ENCODE results near the gene SAMHD1.
"Not testable (repeated sequence)": the region's sequence is repeated elsewhere in the genome, so short reads cannot be mapped to it uniquely, and the experiment has no call there.

The SAMHD1 gene

DNA sequence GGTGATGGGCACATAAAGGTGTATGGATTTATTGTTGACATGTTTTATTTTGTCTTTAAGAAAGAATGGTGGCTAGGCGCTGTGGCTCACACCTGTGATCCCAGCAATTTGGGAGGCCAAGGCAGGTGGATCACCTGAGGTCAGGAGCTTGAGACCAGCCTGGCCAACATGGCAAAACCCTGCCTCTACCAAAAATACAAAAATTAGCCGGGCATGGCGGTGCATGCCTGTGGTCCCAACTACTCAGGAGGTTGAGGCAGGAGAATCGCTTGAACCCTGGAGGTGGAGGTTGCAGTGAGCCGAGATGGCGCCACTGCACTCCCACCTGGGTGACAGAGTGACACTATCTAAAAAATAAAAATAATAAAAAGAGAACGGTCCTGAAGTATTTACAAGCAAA lies 45.4 kb downstream of the SAMHD1 start:
- not testable (repeated sequence) for DNase-seq

DNA sequence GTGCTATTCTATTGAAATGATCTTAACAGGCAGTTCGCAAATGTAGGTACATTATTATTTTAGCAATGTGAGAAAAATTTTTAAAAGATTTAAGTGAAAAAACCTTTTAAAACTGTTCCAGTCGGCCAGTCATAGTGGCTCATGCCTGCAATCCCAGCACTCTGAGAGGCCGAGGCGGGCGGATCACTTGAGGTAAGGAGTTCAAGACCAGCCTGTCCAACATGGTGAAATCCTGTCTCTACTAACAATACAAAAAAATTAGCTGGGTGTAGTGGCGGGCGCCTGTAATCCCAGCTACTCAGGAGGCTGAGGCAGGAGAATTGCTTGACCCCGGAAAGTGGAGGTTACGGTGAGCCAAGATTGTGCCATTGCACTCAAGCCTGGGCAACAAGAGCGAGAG lies 45.9 kb downstream of the SAMHD1 start:
- DNase-seq: not testable (repeated sequence)

DNA sequence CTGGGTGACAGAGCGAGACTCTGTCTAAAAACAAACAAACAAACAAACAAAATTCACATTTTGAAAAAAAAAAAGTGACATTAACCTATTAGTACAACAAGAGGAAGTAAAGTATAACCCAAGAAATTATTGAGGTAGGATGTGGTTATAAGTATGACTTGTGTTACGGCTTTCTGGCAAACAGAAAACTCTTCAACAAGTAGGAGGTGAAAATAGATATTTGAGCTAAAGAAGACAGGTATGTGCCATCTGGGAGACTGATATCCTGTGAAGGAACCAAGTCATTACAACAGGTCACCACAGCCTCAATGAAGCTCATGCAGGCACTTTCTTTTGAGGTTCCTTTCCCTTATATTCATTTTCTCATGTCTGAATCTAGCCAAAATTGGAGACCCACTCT lies 46.8 kb downstream of the SAMHD1 start:
- DNase-seq: no peak

DNA sequence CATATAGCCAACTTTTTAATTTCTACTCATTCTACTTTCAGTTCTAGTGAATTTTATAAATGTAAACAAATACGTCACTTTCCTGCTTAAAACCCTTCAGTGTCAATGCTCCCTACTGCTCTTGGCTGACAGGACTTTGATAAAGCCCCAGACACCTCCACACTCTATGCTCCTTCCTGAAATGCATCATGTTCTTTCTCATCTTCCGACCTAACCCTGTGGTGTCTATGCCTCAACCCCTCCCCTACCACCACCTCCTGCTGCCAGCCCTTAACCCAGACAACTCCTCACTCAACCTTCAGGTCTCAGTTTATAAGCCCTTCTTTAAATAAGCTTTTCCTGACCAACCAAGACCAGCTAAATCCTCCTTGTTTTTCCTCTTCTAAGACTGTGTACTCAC lies 56.5 kb downstream of the SAMHD1 start:
- no peak for DNase-seq

DNA sequence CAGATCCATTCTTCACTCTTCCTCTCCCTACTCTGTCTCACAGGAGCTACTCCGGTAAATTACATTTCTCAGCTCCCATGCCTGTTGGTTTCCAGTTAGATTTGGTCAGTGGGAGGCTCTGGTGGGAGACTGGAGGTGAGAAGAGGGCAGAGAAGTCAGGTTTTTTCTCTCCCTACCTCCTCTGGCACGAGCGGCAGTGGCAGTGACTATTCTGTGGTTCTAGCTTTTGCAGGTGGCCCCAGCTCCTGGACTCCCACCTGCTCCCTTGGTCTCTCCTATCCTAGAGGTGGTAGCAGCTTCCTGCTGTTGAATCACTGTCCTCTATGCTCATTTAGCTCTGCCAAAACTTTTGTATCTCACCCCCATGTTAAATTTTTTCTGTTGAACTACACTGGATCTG lies 57.7 kb downstream of the SAMHD1 start:
- DNase-seq: no peak

DNA sequence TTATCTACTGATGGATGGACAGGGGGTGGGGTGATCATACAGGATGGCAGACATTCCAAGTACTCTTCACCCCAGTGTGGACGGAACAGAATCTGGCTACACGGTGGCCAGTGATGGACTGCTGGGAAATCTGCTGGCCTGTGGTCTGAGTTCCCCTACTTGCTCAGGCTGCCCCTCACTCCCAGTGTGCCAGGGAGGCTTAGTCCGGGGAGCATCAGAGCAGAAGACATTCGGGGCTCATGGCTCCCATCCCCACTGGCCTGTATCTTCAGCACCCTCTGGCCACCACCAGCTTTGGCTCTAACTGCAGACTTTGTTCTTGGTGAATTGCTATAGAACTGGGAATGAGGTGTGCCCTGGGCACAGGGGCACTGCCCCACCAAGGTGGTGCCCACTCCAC lies 60.3 kb downstream of the SAMHD1 start:
- no peak for DNase-seq

DNA sequence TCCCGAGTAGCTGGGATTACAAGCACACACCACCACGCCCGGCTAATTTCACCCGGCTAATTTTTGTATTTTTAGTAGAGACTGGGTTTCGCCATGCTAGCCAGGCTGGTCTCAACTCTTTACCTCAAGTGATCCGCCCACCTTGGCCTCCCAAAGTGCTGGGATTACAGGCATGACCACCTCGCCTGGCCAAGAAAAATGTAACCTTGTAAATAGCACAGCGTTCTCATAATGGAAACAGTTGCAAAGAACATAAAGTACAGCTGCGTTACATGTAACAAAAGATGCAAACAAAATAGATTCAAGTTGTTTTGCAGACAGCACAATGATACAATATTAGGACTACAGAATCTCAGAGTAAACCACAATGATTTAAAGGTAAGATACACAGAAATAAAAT lies 60.9 kb downstream of the SAMHD1 start:
- no peak for DNase-seq

DNA sequence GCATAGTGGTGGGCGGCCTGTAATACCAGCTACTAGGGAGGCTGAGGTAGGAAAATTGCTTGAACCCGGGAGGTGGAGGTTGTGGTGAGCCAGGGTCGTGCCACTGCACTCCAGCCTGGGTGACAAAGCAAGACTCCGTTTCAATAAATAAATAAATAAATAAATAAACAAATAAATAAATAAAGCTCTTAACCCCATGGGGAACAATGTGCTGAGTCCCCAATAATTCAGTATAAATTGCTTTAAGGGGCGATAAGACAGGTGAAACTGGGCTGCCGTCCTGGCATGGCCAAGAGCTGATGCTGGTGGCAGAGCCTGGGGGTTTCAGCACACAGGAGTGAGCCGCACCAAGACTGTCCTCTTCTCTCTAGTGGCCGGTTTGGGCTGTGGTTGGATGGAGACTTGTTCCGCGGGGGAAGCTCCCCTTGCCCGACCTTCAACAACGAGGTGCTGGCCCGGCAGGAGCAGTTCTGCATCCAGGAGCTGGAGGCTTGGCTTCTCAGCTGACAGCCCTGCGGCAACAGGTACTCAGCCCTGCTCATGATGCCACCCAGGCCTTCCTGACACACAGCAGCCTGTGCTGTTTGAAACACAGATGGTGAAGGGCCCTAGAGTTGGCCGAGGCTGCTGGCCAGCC lies 62.5 kb downstream of the SAMHD1 start:
- DNase-seq: no peak

DNA sequence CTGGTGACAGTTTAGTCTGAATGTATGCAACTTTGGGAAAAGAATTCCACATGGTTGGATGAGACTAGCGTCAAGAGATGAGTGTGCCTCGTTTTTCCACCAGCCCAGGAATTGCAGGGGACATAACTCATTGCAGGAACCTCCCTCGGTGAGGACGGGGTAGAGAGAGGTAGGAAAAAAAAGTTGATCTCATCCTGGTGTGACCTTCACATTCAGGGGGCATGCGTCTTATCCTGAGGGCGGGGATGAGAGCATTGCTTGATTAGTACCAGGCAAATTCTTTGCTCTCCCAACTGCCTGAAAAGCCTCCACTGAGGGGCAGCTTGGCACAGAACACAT lies 63.8 kb downstream of the SAMHD1 start:
- no peak for DNase-seq

DNA sequence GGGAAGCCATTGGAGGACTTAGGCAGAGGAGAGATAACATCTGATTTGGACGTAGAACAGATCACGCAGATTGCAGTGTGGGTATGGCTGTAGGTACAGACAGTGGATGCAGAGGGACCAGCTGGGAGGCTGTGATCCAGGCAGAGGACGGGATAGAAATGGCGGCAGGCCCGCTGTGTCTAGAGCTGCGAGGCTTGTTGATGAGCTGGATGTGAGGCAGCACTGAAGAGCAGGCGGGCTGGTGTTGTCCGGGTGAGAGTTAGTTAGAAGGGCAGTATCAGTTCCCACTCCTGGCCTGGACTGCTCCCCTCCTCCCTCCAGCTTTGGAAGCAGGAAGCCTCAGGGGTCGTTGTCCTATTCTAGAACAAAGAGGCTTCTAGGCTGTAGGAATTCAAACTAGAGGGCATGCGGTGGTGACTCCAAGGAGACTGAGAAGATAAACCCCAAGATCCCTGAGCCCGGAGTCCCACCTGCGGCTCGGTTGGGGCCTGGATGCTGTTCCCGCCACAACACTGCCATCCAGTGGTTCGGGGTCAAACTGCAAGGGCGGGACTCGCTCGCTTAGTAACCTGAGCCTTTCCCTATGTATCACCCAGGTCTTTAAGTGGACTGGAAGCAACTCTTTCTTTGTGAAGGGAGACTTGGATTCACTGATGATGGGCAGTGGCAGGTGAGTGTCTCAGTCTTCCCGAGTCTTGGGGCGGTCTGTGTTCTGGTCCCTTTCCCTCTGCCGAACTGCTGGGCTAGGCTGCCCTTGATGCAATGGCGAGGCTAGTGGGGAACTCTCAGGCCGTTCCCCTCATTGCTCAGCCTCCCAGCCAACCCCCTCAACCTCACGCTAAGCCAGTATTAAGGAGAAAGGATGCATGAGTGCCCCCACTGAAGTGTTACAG lies 64.4 kb downstream of the SAMHD1 start:
- peak; percentile 89 for DNase-seq

DNA sequence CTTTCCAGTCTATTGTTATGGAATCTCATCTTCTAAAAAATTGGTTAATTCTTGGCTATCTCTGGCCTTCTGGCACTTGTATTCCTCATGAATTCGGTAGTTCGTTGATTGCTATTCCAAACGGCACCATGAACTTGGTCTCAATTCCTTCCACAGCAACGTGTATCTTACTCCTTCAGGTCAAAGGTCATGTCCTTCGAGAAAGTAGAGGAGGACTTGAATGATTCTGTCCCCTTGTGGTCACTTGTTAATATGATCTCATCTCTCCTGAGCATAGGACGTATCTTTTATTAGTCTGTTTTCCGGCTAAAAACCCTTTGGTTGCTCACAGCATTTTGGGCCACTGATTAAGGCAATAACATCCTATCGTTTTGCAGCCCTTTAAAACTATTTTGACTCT lies 66.2 kb downstream of the SAMHD1 start:
- no peak for DNase-seq

DNA sequence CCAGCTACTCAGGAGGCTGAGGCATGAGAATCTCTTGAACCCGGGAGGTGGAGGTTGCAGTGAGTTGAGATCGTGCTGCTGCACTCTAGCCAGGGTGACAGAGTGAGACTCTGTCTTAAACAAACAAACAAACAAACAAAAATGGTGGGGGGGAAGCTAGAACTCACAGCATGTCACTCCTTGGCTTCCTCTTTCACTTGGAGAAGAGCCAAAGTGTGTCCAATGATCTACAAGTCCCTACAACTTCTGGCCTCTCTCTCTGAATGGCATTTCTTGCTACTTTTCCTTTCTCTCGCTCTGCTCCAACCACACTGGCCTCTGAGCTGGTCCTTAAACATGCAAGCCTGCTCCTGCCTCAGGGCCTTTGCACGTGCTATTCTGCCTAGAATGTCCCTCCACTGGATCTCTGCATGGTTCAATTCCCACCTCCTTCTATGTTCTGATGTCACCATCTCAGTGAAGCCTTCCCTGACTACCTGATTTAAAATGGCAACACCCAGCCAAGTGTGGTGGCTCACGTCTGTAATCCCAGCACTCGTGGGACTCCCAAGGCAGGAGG lies 67.5 kb downstream of the SAMHD1 start:
- no peak for DNase-seq

DNA sequence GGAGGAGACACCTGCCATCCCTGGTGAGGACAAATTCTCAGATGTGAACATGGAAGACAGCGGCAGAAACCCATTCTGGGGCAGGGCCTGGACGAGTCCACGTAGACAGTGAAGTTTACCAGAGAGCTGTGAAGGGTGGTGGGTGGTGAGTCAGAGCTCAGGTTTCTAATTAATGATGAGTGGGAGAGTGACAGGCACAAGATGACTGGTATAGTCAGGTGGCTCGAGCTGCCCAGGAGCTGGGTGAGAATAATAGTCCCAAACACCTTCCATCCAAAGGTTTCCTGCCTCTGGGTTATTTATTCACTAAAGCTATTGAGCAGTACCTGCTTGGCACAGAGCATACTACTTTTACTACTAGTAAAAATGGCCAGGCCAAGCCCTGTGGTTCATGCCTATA lies 69.6 kb downstream of the SAMHD1 start:
- DNase-seq: no peak

DNA sequence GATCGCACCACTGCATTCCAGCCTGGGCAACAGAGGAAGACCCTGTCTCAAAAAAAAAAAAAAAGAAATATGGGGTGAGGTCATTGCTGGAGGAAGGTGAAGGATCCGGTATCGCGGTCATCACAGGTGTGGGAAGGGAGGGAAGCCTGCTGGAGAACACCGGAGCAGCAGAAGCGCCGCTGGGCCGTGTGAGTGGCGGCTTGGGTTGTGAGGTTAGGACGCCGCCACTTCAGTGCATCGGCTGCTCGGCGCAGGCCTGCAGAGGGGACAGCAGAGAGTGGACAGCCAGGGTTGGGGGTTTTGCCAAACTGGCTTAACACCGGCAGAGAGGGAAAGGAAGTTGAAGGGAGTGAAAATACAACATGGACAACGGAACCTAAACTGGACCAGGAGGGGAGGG lies 70.2 kb downstream of the SAMHD1 start:
- DNase-seq: no peak

DNA sequence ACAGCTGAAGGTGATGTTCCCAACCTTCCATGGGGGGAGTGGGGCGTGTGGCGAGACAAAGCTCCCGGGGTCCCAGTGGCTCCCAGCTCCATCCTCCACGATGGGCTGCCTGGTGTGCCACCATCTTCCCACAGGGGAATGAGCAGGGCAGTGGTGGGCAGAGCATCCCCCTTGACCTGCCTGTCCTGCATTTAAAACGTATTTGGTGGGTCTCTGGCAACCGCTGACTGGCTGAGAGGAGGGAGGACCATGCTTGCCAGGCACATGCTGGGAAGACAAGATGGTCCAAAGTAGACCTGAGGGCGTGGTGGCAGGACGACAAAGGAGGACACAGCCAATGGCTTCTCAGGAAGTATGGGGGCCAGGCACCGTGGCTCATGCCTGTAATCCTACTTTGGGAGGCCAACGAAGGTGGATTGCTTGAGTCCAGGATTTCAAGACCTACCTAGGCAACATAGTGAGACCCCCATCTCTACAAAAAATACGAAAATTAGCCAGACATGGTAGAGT lies 70.7 kb downstream of the SAMHD1 start:
- DNase-seq: no peak

DNA sequence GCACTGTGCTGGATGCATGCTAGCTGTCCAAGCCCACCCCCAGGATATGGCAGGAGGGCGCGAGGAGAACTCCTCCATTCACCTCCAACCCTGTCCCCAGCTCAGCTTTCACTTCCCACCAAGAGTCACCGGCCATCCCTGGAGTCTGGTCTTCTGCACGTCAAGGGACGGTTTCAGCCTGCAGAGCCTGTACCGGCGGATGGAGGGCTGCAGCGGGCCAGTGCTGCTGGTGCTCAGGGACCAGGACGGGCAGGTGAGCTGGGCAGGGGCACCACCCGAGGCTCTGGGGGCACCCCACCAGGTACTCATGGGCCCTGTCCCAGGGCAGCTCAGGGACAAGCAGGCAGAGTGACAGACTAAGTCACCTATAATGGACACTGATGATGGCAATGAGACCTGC lies 72.6 kb downstream of the SAMHD1 start:
- no peak for DNase-seq

DNA sequence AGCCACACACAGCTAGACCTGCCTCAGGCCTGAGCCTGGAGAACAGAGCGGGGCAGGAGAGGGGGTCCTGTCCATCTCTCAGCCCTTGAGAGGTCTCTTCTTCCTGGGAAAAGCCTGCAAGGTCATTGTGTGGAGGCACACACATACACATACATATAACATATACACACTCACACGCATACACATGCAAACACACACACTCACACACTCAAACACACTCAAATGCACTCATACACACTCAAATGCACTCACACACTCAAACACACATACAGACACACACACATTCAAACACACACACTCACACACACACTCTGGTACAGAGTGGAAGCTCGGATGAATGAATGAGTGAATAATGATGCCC lies 75.1 kb downstream of the SAMHD1 start:
- no peak for DNase-seq

DNA sequence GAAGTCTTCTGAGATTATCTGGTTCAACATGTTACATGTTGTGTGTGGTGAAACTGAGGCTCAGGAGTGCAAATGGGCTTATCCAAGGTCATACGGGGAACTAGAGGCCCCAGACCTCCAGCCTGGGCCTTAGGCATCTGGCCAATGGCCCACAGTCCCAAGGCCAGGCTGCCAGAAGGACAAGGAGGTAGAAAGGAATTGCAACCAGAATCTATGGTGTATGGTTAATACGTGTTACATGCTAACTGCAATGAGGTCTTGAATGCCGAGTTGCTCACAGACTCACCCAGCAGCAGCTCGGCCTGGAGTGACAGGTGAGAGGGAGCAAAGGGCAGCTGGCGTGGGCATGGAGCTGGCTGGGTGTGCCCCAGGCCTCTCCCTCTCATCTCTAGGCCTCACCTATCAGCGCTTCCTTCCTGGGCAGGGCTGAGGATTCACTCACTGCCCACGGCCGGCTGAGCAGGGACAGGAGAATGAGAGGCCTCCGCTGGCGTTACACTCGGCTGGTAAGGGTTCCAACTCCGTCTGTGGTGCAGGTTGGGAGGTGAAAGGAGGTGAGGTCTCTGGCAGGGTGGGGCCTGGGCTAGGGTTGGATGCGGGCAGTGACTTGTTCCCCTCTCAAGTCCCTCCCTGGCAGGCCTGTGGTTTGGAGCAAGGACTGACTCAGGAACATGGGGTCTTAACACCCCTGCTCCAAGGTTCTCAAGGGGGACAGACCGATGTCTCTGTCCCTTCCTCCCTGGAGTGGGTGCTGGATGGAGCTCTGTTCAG lies 75.6 kb downstream of the SAMHD1 start, which contains the start of gene TLDC2:
Gene TLDC2 (plus strand): TSS at position 437 of the 771 bp plus-strand sequence. CDS start 37 bp downstream, at position 474.
- no peak for DNase-seq

DNA sequence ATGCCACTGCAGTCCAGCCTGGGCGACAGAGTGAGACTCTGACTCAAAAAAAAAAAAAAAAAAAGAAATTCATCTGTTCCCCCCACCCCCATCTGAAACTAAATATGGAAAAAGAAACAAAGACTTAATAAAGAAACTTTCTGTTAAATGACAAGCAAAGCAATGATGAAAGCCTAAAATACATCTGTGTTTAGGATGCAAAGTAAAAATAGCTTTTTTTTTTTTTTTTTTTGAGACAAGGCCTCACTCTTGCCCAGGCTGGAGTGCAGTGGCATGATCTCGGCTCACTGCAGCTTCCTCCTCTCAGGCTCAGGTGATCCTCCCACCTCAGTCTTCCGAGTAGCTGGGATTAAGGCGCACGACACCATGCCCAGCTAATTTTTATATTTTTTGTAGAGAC lies 76.4 kb downstream of the SAMHD1 start:
- not testable (repeated sequence) for DNase-seq

DNA sequence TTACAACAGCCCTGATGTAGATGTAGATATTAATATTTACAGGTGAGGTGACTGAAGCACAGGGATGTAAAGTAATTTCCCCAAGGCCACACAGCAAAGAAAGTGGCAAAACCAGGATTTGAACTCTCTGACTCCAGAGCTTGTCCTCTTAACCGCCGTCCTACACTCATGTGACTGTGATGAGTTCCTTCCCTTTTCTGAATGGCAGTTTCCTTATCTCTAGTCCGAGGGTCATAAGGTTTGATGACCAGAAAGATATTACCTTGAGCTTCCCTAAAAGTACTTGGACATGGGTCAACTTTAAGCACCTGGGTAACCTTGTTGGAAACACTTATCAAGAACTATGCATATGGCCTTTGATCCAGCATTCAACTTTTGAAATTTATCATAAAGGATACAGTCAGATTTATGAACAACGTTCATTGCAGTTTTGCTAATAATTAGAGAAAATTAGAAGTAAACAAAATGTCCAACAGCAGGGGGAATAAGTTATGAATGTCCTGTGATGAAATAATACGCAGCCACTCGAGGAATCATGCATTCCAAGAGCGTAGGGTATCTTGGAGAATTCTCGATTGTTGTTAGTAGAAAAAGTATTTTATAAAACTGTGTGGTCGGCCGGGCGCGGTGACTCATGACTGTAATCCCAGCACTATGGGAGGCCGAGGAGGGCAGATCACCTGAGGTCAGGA lies 77.9 kb downstream of the SAMHD1 start:
- no peak for DNase-seq

DNA sequence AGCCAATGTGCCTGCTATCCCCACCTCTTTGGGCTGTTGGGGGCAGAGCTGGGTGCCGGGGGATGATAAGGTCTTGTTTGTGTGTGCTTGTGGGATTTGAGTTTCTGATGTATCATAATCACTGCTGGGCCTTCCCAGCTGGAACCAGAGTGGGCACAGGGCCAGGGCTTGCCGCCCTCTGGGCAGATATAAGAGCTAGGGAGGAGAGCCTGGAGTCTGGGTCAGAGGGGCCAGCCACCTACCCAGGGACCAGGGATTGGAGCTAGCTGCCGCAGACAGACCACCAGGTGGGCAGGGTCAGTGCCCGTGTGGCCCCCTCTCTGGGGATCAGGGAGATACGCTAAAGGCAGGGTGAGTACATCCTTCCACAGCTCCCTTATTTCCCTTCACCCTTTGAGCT lies 78.7 kb downstream of the SAMHD1 start:
- no peak for DNase-seq
